Epithelial cell of proximal tubule (primary cell): Measurements from ENCODE around the gene RECQL5. TPM values are rescaled to one million over a fixed set of nuclear protein-coding genes. Genes with fewer than 3 reads are reported as not detected.

Source experiments
- DNase-seq: peaks from one replicate; pipeline ENCODE4 v3.0.0-alpha.2; 2011; ENCODE audit warnings: low read depth
- H3K4me3 ChIP-seq: 2 replicates; pipeline ENCODE4 v1.5.1; 2011; ENCODE audit warnings: low read depth, mild to moderate bottlenecking, low read length
- total RNA-seq: library from RNA; depleted of rRNA; stranded (reverse); fragments of >200 nt; gene quantifications from 2 replicates; pipeline ENCODE4 v1.2.3, GENCODE V29; 2015
- TF ChIP-seq, protein P1 (sequence below): conservative IDR thresholded peaks from 2 replicates; pipeline ENCODE4 v1.5.1; 2012; ENCODE audit warnings: low read depth, mild to moderate bottlenecking, low read length

Gene RECQL5
- total RNA-seq, 1 donor from 2014 or later: 25.7 TPM

DNA sequence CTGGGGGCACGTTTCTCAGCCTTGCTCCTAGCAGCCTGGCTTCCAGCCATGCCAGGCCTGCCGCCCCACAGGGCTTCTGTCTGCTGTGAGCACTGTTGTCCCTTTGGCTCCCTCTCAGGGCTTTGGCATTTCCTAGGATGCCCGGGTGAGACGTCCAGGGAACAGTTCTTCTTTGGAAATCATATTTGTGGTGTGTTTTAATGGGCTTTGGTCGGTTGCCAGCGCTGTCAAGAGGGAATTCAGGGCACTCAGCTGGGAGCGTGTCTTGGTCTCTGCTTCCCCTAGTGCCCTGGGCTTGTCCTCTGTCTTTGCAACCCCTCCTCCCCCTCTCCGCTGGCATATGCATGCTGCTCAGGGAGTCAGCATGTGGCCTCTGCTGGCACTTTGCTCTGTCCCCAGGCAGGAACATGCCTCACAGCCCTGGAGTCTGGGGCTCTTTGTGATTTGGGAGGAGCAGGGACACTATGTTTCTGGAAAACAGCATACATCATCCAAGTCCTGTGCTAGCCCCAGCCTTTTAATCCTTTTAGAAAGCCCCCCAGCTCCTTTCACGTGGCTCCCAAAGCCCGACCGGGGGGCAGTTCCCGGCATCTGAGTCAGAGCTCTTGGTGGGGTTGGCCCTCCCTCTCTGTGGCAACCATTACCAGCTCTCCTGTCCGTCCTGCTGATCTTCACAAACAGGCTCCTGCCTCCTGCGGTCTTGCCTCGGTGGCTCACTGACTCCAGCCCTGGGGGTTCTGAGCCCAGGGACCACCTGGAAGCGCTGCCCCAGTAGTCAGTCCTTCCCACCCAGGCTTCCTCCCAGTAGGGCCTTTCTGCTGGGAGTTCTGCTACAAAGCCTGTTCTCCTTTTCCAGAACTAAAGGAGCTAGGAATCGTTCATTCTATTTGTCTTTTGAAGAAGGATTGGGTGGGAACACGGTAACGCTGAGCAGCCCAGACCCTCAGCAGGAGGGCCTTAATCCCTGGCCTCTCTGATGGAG is 26.8 kb upstream of the RECQL5 start:
- H3K4me3 ChIP-seq: no peak overlapping the region
- no peak for DNase-seq
- TF ChIP-seq, protein P1, sequence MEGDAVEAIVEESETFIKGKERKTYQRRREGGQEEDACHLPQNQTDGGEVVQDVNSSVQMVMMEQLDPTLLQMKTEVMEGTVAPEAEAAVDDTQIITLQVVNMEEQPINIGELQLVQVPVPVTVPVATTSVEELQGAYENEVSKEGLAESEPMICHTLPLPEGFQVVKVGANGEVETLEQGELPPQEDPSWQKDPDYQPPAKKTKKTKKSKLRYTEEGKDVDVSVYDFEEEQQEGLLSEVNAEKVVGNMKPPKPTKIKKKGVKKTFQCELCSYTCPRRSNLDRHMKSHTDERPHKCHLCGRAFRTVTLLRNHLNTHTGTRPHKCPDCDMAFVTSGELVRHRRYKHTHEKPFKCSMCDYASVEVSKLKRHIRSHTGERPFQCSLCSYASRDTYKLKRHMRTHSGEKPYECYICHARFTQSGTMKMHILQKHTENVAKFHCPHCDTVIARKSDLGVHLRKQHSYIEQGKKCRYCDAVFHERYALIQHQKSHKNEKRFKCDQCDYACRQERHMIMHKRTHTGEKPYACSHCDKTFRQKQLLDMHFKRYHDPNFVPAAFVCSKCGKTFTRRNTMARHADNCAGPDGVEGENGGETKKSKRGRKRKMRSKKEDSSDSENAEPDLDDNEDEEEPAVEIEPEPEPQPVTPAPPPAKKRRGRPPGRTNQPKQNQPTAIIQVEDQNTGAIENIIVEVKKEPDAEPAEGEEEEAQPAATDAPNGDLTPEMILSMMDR: peak; percentile 10

GRCh38 chr17:75692976-75693375 is 26.0 kb upstream of the RECQL5 start:
- DNase-seq: no peak
- no peak overlapping the region for H3K4me3 ChIP-seq
- TF ChIP-seq, protein P1: no peak

DNA sequence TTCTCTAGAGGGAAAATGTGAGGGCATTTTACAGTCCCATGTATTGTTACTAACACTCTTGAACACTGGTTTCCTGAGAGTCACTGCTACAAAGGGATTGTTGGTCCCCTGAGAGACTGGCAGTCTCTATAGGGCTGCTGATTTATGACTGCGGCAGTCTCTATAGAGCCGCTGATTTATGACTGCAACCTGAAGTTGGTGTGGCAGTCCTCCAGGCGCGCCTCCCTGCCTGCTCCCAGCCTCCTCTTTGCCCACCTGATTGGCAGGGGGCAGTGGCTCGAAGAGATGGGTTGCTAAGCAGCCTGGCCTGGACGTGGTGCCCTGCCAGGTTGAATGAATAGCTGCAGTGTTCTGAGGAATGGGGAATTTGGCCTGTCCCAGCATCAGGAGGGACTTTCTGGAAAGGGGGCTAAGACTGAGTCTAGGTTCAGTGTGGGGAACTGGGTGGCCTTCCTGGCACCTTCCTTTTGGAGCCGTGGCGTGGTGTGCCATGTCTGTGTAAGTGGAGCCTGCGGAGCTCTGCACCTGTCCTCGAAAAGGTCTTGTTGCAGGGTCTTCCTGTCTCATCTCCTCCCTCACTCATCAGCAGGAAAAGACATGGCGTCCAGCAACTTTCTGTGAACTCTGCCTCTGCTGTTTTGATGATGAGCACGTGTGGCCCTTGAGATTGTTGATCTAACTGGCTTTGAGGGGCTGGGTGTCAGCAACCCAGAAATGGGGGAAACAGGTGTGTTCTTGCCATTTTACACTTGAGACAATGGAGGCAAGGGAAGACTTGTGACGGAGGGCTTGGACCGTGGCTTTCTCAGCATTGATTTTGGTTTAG is 25.1 kb upstream of the RECQL5 start:
- TF ChIP-seq, protein P1: no peak
- H3K4me3 ChIP-seq: no peak overlapping the region
- no peak for DNase-seq

- TF ChIP-seq, protein P1: no peak
- DNase-seq: no peak
- no peak overlapping the region for H3K4me3 ChIP-seq
Observed at GRCh38 chr17:75691371-75691791, 24.4 kb upstream of the RECQL5 start.

- TF ChIP-seq, protein P1: no peak
- no peak for DNase-seq
- H3K4me3 ChIP-seq: no peak overlapping the region
Observed at GRCh38 chr17:75689441-75689873, 22.5 kb upstream of the RECQL5 start.

- no peak overlapping the region for H3K4me3 ChIP-seq
- no peak for DNase-seq
- TF ChIP-seq, protein P1: no peak
Observed at GRCh38 chr17:75688209-75688825, 21.4 kb upstream of the RECQL5 start.
